Stimulated activated CD4-positive, alpha-beta T cell treated with anti-CD3 and anti-CD28 coated beads, Interleukin-4, amount 100 ng/mL, for 4 hours (primary cell): Measurements from ENCODE around the gene DGAT2.

Experiments used
- DNase-seq, 2 experiments: peaks; one replicate each; pipeline ENCODE4 v3.0.0-alpha.2; 2020

Gene DGAT2

DNA sequence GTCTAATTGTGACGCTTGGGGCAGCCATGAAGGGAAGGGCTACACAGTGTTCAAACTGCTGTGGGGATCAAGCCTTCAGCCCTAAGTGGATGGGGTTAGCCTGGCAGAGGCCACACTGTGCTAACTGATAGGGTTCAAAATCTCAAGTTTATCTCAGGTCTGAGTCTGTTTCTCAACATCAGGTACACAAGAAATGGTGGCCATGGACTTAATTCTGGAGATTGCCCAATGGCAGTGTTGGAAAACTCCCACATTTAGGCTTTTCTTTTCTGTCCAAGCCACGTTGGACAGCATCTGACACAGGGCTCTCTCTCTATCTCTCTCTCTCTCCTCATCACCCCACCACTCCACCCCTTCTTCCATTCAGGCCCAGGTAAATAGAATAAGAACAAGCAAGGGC is 10.9 kb upstream of the DGAT2 start:
- DNase-seq: no peak

DNA sequence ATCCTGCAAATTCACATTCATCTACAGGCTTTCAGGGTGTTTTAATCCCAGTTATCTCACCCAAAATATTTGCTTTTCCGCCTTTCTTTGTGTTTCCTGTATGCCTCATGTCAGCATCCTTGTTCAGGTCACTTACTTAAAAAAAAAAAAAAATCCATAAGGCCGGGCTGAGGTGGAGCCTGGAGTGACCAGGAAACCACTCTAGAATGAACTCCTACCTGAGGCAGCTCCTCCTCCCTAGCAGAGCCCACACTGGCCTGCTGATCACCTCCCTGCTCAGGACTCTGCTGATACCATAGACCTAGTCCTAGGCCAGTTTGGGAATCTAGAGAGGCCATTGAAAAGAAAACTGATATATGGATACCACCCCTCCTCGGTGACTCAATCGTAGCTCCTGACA is 8.7 kb upstream of the DGAT2 start:
- DNase-seq: no peak

DNA sequence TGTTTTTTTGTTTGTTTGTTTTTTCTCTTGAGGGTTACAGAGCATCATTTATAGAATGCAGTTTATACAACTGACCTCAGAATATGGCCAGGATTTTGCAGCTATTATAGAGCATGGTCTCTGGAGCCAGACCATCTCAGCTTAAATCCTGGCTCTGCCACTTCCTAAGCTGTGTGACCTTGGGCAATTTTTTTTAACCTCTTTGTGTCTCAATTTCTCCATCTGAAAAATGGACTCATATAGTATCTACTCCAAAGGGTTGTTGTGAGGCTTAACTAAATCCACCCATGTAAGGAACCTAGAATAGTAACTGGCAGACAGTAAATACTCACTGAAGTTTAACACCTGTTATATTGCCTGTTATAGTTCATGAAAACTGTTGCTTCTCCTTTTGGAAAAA is 8.3 kb upstream of the DGAT2 start:
- DNase-seq: no peak

DNA sequence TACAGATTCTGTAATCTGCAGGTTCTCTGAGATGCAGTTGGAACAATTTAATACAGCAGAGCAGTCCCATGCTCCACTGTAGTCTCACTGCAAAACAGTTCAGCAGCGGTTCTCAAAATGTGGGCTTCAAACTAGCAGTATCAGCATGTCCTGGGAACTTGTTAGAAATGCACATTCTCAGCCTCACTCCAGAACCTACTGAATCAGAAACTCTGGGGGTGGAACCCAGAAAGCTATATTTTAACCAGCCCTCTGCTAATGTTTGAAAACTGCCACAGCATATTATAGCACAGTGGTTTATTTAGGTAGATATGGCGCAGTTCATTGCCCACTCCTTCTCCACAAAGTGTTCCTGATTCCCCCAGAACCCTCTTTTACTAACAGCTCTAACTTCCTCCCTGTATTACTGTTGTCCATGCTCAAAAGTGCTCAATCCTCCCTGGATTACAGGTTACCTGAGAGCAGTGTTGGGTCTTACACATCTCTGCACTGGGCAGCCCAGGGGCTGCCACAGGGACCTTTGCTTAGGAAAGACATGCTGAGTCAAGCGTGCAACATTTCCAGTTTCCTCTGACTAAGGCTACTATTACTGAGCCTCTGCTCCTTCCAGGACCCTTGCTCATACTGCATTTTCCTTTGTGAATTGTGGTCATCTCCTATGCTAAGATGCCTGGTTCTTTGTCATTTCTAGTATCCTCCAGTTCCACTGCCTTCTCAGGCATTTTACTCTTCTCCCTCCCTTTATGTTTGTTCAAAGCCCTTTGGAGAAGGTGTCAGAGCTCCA is 7.7 kb upstream of the DGAT2 start:
- DNase-seq: no peak

DNA sequence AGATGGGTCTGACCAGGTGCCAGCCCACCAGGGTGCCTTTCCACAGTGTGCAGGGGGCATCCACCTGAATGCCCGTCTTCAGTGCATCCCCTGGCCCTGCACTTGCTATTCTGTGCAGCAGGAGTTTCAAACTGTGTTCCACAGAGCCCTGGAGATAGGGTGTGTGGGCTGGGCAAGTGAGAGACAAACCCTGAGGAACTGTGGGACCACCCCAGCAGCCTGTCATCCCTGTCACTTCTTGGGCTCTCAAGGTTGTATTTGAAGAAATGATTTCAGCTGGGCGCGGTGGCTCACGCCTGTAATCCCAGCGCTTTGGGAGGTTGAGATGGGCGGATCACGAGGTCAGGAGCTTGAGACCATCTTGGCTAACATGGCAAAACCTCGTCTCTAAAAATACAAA is 6.4 kb upstream of the DGAT2 start:
- DNase-seq: no peak

DNA sequence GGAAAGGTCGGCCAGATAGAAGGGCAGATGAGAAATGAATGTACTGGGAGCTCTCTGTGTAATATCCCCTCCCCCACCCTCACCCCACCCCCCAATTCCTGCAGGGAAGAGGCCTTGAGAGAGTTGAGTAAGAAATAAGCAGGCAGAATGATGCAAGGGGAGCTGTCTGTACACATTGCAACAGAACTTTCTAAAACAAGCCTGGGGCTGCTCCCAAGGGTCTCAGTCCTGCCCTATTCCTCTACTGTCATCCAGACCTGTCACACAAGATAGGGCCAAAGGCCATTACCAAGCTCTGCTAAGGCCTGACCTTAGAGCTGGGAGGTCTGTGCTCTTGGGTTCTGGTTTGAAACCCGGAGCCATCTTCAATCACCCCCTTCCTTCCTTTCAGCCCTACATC is 5.7 kb upstream of the DGAT2 start:
- no peak for DNase-seq

DNA sequence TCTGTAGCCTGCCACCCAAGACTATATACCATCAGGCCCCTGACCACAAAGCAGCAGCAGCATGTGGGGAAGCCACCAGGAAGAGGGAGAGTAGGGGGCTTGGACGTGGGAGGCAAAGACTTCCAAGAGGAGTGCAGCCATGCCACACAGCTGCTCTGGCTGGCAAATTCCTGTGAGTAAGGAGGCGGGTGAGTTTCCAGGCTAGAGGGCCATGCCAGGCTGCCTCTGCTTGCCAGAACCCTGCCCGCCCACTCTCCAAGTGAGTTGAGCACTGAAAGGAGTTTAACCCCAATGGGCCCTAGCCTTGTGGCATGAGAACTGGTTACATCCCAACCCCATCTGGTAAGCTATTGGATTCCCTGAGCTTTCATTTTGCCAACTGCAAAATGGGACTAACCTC is 4.7 kb upstream of the DGAT2 start:
- DNase-seq: no peak

DNA sequence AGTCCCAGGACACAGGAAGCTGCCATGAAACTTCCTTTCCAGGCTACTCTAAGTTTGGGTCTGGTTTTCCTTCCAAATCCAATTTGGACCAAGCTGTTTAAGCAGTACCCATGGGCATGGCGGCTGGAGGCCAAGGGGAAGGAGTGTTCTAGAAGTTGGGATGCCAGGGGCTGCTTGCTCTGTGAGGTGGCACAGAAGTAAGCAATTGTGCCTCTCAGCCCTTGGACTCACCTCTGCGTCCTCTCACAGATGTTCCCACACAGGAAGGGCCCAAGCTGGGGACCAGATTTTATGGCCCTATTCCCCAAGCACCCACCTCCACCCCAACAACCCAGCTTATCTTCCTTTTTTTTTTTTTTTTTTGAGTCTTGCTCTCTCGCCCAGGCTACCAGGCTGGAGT is 3.5 kb upstream of the DGAT2 start:
- no peak for DNase-seq

DNA sequence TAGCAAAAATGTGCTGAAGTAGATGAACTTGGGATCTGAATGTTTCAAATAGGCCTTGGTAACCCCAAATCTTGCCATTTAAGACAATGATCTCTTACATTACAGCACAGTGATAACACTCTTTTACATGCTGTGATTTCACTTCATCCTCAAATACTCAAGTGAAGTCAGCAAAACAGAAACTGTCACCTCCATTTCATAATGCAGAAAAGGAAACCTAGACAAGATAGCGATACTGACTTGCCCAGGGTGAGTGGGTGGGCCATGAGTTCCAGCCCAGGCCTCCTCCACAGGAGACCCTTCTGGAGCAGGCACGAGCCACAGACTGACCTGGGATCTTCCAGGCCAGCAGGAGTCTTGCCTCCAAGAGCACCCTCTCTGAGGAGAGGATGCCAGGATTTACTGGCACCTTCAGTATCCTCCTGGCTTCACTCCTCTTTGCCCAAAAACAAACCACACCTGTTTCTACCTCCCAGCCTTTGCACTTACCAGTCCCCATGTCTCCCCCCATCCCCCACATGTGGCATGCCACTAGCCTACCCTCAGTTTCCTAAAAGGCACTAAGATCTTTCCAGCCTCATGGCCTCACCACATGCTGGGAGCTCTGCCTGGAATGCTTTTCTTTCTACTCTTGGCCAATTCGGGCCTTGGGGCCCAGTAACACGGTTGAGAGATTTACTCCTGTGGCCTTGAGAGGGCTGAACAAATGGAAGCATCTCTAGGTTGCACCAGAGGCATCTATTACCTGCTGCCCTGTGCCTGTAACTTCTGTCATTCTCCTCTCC is 1.9 kb upstream of the DGAT2 start:
- DNase-seq: no peak

DNA sequence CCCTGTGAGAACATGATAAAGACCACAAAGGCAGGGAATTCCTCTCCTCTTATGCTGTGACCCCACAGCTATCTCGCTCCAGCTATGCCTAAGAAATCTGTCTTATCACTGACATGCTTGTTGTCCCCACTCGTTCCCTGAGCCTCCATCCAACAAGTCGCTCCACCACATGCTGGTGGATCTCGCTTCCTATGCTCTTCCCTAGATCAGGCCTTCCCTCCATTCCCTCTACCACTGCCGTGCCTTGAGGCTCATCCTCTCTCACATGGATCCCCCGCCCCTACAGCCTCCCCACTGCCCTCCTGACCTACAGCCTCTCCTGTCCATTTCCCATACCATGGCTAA is 1.4 kb upstream of the DGAT2 start:
- no peak for DNase-seq

DNA sequence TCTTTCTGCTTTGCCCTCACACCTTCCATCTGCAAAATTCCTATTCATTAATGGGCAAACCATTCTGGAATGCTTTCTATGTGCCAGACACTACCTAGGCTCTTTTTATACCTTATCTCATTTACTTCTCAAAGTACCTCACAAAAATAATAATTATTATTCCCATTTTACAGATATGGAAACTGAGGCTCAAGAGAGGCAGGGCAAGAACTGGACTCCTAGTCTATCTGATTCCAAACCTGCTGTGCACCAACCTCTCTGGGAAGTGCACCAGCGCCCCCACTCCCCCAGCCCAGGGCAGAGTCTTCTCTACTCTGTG is 826 bp upstream of the DGAT2 start:
- no peak for DNase-seq

DNA sequence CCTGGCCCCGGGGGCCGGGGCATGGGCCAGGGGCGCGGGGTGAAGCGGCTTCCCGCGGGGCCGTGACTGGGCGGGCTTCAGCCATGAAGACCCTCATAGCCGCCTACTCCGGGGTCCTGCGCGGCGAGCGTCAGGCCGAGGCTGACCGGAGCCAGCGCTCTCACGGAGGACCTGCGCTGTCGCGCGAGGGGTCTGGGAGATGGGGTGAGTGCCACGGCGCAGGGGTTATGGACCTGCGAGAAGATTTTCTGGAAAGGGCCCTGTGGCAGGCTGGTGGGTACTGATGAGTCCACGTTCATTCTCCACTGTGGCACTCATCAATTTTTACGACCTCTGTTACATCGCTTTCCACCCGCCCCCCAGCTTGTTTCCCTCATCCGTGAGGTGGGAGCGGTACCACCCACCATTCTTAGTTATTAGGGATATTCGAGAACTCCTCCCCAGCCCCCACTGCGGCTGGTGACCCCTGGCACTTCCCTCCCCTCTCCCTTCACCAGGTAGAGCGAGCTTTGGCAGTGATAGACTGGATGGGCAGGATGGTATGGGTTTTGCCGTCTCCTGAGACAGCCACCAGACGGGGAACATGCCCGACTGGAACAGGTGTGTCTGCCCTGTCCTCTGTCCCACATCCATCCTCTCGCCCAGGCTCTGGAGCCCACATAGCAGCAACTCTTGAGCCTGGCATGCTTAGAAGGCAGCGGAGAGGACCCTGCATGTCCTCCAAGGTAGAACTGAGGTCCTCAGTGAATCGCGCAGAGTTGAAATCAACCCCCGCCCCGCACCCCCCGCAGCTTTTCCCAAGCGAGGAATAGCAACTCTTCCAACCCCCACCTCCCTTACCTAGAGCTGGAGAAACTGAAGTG is 562 bp downstream of the DGAT2 start:
- no peak for DNase-seq

DNA sequence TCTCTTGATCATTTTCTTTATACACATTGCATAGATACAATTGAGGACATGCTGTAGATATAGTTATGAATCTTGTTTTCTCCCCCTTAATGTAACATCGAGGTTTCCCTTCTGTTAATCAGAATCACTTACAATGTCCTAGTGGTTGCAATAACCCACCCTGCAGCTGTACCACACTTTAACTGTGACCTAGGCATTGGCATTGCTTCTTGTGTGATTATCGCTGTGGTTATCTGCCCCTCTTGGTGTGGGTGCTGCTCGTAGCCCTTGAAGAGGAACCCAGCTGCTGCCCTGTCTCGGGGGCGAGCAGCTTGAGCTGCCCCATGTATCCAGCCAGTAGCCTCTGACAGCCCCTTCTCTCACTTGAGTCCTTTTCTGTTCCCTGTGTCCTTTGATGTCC is 1.5 kb downstream of the DGAT2 start:
- DNase-seq: no peak

DNA sequence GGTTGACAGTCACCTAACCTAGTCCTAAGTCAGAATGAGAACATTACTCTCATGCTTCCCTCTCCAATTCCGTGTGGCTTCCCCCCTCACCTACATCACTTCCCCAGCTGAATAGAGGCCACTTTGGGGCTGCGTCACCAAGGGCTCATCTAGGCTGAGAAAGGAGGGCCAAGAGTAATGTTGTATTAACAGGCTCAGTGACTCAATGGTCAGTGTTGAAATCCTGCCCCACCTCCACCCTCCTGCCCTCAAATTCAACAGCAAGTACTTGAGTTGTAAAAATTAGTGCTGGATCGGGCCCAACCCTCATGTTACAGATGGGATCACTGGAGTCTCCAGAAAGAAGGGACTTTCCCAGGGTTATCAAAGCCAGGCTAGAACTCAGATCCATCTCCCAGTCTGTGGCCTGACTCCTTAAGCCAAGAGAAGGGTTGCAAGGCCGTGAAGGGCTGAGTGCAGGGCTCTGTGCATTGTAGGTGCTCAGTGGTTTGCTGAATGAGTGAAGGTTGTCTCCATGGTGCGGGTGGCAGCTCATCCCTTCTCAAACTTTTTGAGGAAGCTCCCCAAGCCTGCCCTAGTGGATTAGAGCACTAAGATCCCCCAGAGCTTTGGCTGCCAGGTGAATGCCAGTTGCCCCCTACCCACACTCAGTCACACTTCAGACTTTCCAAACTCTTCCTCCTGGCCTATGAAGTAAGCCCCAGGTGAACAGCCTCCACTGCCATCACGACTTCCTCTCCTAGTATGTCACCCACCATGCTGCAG is 3.2 kb downstream of the DGAT2 start:
- no peak for DNase-seq

DNA sequence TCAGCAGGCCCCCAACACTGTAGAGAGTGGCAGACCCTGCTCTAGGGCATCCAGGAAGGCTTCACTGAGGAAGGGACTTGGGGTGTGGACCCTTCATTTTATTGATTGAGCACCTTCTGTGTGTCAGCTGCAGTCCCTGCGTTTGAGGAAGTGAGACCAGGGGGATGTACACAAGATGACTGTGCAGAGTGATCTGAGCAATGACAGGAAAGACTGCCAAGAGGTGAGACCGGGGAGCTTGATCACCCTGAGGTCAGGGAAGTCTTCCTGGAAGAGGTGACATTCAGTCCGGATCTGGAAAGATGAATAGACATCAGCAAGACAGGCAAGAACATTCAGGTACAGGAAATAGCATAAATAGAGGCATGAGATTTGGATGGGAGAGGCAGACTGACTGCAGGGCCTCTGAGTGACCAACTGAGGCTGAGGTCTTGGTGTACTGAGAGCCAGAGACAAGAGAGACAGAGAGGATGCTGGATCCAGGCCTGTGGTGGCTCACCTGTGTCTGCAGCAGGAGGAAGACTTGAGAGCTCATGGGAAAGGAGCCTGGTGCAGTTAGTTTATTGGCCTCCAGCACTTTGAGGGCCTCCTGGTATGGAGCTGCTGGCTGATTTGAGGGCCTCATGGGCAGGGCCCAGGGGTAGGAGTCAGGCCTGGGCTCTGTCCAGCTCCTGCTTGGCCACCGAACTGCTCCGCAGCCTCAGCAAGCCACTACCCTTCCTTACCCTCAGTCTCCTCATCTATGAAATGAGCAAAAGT is 5.2 kb downstream of the DGAT2 start:
- no peak for DNase-seq

DNA sequence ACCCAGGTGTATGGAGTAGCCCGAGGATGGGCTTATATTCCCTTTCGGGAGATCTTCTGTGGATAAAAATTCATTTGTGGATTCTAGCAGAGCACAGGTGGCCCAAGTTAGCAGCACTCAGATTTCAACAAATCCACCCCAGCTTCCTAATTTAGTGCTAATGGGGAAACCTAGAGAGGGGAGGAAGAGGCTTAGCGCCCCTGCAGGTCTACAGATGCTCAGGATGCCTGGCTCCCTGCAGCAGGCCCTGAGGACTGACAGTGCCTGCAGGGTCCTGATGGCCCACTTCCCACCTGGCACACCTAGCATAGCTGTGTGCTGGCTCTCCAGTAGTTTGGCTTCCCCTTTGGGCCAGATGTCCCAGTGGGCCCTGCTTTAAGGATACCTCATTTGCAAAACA is 6.5 kb downstream of the DGAT2 start:
- no peak for DNase-seq

DNA sequence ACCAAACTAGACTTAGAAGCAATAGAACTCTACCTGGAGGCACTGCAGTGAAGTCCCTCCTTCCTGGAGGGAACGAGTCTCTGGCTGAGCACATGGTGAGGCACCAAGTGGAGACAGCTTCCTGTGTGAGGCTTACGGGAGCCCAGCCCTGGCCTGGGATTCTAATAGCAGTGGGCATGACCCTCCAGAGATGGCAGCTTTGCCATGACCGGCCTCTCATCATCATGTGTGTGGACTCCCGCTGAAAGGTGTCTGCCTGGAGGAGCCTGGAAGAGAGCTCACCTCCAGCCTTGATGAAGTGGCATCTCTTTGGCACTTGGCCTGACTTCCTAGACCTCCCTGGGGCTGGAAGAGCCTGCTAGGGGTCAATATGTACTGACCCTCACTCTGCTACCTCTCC is 8.0 kb downstream of the DGAT2 start:
- DNase-seq: no peak

DNA sequence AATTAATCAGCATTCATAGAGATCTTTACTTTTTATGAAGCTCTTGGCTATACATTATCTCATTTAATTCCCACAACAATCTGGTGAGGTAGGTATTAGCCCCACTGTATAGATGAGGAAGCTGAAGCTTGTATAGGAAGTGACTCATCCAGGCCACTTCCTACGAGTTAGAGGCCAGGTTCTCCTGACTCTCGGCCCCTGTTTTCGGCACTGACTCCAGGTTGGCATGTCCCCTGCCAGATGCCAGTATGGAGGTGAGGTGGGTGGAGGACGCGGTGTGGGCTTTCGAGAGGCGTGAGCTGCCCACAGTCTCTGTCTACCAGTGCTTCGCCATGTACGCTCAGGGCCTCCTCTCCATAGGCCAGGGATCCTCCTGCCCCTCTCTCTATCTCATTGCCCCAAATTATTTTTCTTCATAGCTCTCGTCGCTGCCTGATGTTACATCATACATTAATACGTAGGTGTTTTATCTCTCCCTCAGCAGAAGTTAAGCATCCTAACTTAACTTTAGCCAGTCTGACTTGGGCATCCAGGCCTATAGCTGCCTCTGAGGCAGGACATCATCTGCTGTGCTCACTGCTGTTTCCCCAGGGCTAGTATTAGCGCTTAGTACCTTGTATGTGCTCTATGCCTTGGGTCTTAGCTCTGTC is 9.0 kb downstream of the DGAT2 start:
- no peak for DNase-seq

DNA sequence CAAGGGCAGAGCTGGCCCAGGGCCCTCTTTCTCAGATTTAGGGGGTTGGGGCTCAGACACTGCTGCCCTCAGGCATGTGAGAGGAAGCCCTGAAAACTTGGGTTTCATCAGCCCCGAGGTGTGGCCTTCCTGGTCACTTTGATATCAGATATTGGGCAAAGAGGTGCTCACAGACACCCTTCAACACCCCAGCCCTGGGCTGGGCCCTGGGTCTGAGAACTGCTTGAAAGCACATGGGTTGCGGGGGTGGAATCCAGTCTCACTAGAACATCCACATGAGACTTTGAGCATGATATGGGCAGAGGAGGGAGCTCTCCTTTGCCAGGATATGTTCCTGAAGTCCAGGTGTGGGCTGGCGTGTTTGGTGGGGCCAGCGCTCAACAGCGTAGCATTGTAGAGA is 10.4 kb downstream of the DGAT2 start:
- DNase-seq: no peak

DNA sequence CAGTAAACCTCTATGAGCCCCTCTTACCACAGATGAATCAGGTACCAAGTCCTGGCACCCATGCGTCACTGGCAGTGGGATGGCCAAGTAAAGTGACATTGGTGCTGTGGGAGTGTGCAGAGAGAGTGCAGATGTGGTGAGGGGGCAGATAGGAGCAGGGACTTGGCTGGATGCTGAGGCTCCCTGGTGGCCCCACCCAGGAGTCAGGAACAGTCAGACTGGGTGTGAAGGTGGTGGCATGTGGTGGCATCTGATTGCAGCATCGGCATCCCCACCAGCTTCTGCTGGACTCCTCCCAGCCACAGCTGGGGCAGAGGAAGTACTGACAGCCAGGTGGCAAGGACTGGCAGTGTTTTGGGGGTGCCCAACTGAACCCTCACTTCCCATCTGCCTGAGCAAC is 11.4 kb downstream of the DGAT2 start:
- no peak for DNase-seq

DNA sequence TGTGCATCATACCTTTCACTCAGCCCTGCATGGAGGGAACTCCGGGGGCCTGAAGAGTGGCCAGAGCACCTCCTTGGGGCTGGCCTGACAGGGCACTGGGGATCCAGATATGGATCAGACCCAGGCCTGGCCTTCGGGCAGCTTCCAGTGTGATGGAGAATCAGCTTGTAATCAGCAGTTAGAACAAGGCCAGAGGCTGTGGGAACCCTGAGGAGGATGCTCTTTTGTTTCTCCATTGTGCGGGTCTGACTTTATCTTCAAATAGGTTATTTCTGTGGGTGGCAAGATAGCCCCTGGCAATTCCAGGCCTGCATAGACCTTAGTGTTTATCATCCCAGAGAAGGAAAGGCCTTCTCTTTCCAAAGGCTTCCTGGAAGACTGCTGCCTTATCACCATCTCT is 12.3 kb downstream of the DGAT2 start:
- DNase-seq: no peak

DNA sequence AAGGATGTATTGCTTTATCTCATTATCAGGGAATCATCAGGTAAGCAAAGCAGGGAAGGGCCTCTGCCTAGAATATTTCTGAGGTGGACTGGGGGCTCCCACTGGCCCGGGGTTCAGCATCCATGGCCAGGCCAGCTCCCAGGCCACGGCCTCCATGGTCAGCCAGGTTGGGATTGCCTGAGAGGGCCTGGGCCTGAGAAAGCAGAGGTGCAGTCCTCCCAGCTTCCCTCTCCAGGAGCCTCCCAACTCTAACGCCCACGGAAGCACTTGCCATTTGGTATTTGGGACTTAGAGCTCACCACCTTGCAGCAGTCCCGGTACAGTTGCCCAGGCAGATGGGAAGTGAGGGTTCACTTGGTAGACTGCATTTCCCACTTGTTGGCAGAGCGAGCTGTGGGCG is 12.7 kb downstream of the DGAT2 start:
- no peak for DNase-seq
